ENCODE data around the gene FBN2.
"Not testable (repeated sequence)": the region's sequence is repeated elsewhere in the genome, so short reads cannot be mapped to it uniquely, and the experiment has no call there.

FBN2 gene

DNA sequence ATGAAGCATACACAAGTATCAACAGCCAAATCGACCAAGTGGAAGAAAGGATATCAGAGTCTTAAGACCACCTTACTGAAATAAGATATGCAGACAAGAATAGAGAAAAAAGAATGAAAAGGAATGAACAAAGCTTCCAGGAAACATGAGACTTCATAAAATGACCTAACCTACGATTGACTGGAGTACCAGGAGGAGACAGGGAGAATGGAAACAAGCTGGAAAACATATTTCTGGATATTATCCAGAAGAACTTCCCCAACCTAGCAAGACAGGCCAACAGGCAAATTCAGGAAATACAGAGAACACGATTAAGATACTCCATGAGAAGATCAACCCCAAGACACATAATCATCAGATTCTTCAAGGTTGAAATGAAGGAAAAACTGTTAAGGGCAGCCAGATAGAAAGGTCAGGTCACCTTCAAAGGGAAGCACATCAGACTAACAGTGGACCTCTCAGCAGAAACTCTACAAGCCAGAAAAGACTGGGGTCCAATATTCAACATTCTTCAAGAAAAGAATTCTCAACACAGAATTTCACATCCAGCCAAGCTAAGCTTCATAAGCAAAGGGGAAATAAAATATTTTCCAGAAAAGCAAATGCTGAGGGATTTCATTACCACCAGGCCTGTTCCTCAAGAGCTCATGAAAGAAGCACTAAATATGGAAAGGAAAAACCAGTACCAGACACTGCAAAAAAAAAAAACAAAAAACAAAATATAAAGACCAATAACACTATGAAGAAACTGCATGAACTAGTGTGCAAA is 80.7 kb downstream of the FBN2 start:
- not testable (repeated sequence) for H3K79me2 ChIP-seq (ENCODE audit: control insufficient read depth, insufficient read depth, low read length, unreplicated experiment)

GRCh38 chr5:128455841-128456361 is 82.1 kb downstream of the FBN2 start:
- Histone ChIP-seq H3K79me2 (ENCODE audit: control insufficient read depth, insufficient read depth, low read length, unreplicated experiment) (no peaks in the 10 kb centered on the region), H2AFZ (ENCODE audit: low read length, unreplicated experiment) (no peak overlapping the region), H3K4me1 (ENCODE audit: control insufficient read depth, insufficient read depth, low read length, unreplicated experiment) (no peaks in the 10 kb centered on the region), H3K4me3 (ENCODE audit: low read depth, low read length) (no peak overlapping the region), H3K36me3 (ENCODE audit: insufficient read depth, low read length) (no peaks in the 10 kb centered on the region), H3K27me3 (ENCODE audit: insufficient read depth, low read length) (no peaks in the 10 kb centered on the region), H3K27ac (ENCODE audit: low read depth, low read length) (no peak overlapping the region)

More for the DNA sequence above, 80.7 kb downstream of the FBN2 start:
- H3K36me3 ChIP-seq (ENCODE audit: insufficient read depth, low read length); H2AFZ ChIP-seq (ENCODE audit: low read length, unreplicated experiment); H3K27me3 ChIP-seq (ENCODE audit: insufficient read depth, low read length); H3K4me1 ChIP-seq (ENCODE audit: control insufficient read depth, insufficient read depth, low read length, unreplicated experiment); H3K27ac ChIP-seq (ENCODE audit: low read depth, low read length); H3K4me3 ChIP-seq (ENCODE audit: low read depth, low read length): not testable (repeated sequence)

GRCh38 chr5:128453121-128453520 is 84.9 kb downstream of the FBN2 start:
- H3K27me3 ChIP-seq (ENCODE audit: insufficient read depth, low read length) = no peaks in the 10 kb centered on the region
- H3K27ac ChIP-seq (ENCODE audit: low read depth, low read length) = no peak overlapping the region
- no peak overlapping the region for H2AFZ ChIP-seq (ENCODE audit: low read length, unreplicated experiment)
- H3K79me2 ChIP-seq (ENCODE audit: control insufficient read depth, insufficient read depth, low read length, unreplicated experiment) = no peaks in the 10 kb centered on the region
- H3K4me1 ChIP-seq (ENCODE audit: control insufficient read depth, insufficient read depth, low read length, unreplicated experiment) = no peaks in the 10 kb centered on the region
- no peak overlapping the region for H3K4me3 ChIP-seq (ENCODE audit: low read depth, low read length)
- H3K36me3 ChIP-seq (ENCODE audit: insufficient read depth, low read length) = peaks cover 7% of the 10 kb centered on the region; the same call in 1 of the 2 replicates

GRCh38 chr5:128447224-128447623 is 90.8 kb downstream of the FBN2 start:
- not testable (repeated sequence) for H3K4me1 ChIP-seq (ENCODE audit: control insufficient read depth, insufficient read depth, low read length, unreplicated experiment); H3K27ac ChIP-seq (ENCODE audit: low read depth, low read length); H3K4me3 ChIP-seq (ENCODE audit: low read depth, low read length); H2AFZ ChIP-seq (ENCODE audit: low read length, unreplicated experiment); H3K27me3 ChIP-seq (ENCODE audit: insufficient read depth, low read length); H3K79me2 ChIP-seq (ENCODE audit: control insufficient read depth, insufficient read depth, low read length, unreplicated experiment)
- H3K36me3 ChIP-seq (ENCODE audit: insufficient read depth, low read length) = peaks cover 11% of the 10 kb centered on the region

DNA sequence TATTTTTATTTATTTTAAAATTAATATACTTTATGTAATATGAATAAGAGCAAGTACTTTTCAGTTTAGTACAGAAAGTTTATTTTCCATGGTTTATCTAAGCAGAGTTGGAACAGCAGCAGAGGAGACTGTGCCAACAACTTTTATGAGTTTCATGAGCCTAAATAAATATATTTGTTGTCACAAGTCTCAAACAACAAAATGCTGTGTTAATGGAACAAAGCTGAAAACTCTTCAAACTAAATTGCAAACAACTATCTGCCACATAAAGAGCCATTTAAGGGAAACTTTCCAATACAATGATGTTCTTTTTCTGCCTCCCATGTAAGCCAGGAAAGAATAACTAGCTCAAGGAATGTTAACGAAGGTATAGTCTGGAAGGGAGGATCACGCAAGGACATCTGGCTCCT is 96.1 kb downstream of the FBN2 start:
- Histone ChIP-seq H3K27ac (ENCODE audit: low read depth, low read length) (no peak overlapping the region), H3K36me3 (ENCODE audit: insufficient read depth, low read length) (peaks cover 3% of the 10 kb centered on the region; the same call in 1 of the 2 replicates), H2AFZ (ENCODE audit: low read length, unreplicated experiment) (no peak overlapping the region), H3K79me2 (ENCODE audit: control insufficient read depth, insufficient read depth, low read length, unreplicated experiment) (no peaks in the 10 kb centered on the region), H3K4me1 (ENCODE audit: control insufficient read depth, insufficient read depth, low read length, unreplicated experiment) (peaks cover 3% of the 10 kb centered on the region), H3K27me3 (ENCODE audit: insufficient read depth, low read length) (no peaks in the 10 kb centered on the region), H3K4me3 (ENCODE audit: low read depth, low read length) (no peak overlapping the region)

GRCh38 chr5:128441165-128441564 is 96.9 kb downstream of the FBN2 start:
- Histone ChIP-seq H3K4me1 (ENCODE audit: control insufficient read depth, insufficient read depth, low read length, unreplicated experiment) (peaks cover 10% of the 10 kb centered on the region), H3K79me2 (ENCODE audit: control insufficient read depth, insufficient read depth, low read length, unreplicated experiment) (no peaks in the 10 kb centered on the region), H3K36me3 (ENCODE audit: insufficient read depth, low read length) (no peaks in the 10 kb centered on the region), H3K27ac (ENCODE audit: low read depth, low read length) (no peak overlapping the region), H3K27me3 (ENCODE audit: insufficient read depth, low read length) (no peaks in the 10 kb centered on the region), H2AFZ (ENCODE audit: low read length, unreplicated experiment) (no peak overlapping the region), H3K4me3 (ENCODE audit: low read depth, low read length) (no peak overlapping the region)

- no peaks in the 10 kb centered on the region for H3K27me3 ChIP-seq (ENCODE audit: insufficient read depth, low read length)
- H2AFZ ChIP-seq (ENCODE audit: low read length, unreplicated experiment) = no peak overlapping the region
- no peaks in the 10 kb centered on the region for H3K36me3 ChIP-seq (ENCODE audit: insufficient read depth, low read length)
- H3K4me3 ChIP-seq (ENCODE audit: low read depth, low read length) = no peak overlapping the region
- H3K27ac ChIP-seq (ENCODE audit: low read depth, low read length) = peak overlapping the region; percentile 33; the same call in 1 of the 2 replicates
- H3K4me1 ChIP-seq (ENCODE audit: control insufficient read depth, insufficient read depth, low read length, unreplicated experiment) = peaks cover 10% of the 10 kb centered on the region
- H3K79me2 ChIP-seq (ENCODE audit: control insufficient read depth, insufficient read depth, low read length, unreplicated experiment) = no peaks in the 10 kb centered on the region
These were observed 101.3 kb downstream of the FBN2 start for GRCh38 chr5:128436749-128437188.

DNA sequence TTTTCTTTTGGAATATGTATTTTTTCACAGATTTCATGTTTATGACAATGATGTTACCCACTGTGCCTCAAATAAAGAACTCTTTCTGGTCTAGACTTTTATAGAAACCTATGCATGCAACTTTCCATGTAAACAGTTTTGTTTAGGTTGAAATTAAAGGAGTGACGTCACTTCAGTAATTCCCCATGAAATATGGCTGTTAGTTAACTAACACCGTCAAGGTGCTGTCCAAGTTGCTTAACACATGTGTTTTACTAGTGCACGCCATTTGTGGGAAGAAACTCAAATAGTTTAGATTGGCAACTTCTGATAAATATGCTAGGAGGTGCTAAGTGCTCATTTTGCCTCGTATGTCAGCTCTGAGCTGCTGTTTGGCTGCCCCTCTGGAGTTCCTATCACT is 102.2 kb downstream of the FBN2 start:
- H3K79me2 ChIP-seq (ENCODE audit: control insufficient read depth, insufficient read depth, low read length, unreplicated experiment) = no peaks in the 10 kb centered on the region
- H3K4me1 ChIP-seq (ENCODE audit: control insufficient read depth, insufficient read depth, low read length, unreplicated experiment) = peaks cover 10% of the 10 kb centered on the region
- H3K27ac ChIP-seq (ENCODE audit: low read depth, low read length) = no peak overlapping the region
- H2AFZ ChIP-seq (ENCODE audit: low read length, unreplicated experiment) = no peak overlapping the region
- no peak overlapping the region for H3K4me3 ChIP-seq (ENCODE audit: low read depth, low read length)
- no peaks in the 10 kb centered on the region for H3K27me3 ChIP-seq (ENCODE audit: insufficient read depth, low read length)
- H3K36me3 ChIP-seq (ENCODE audit: insufficient read depth, low read length) = no peaks in the 10 kb centered on the region

DNA sequence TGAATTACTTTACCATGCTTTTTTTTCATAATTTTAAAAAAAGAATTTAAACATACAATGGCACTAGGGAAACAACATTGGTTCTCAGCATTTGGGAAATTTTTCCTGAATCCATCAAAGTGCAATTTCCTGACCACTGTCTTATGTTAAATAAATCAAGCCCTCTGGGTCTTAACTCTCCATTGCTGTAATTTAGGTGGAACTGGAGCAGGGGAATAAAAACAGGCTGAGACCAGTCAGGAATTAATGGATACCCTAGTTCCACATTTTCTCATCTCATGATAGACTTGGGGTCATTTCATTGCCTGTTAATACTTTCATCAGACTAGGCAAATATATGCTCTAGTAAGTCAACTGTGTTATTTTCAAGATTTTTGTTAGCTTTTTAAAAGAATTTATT is 103.1 kb downstream of the FBN2 start:
- H3K36me3 ChIP-seq (ENCODE audit: insufficient read depth, low read length) = no peaks in the 10 kb centered on the region
- no peak overlapping the region for H2AFZ ChIP-seq (ENCODE audit: low read length, unreplicated experiment)
- no peak overlapping the region for H3K4me3 ChIP-seq (ENCODE audit: low read depth, low read length)
- no peaks in the 10 kb centered on the region for H3K79me2 ChIP-seq (ENCODE audit: control insufficient read depth, insufficient read depth, low read length, unreplicated experiment)
- no peaks in the 10 kb centered on the region for H3K27me3 ChIP-seq (ENCODE audit: insufficient read depth, low read length)
- no peak overlapping the region for H3K27ac ChIP-seq (ENCODE audit: low read depth, low read length)
- H3K4me1 ChIP-seq (ENCODE audit: control insufficient read depth, insufficient read depth, low read length, unreplicated experiment) = peaks cover 10% of the 10 kb centered on the region

GRCh38 chr5:128432913-128433440 is 105.1 kb downstream of the FBN2 start:
- Histone ChIP-seq H2AFZ (ENCODE audit: low read length, unreplicated experiment) (no peak overlapping the region), H3K79me2 (ENCODE audit: control insufficient read depth, insufficient read depth, low read length, unreplicated experiment) (no peaks in the 10 kb centered on the region), H3K27me3 (ENCODE audit: insufficient read depth, low read length) (no peaks in the 10 kb centered on the region), H3K4me3 (ENCODE audit: low read depth, low read length) (no peak overlapping the region), H3K4me1 (ENCODE audit: control insufficient read depth, insufficient read depth, low read length, unreplicated experiment) (peaks cover 10% of the 10 kb centered on the region), H3K36me3 (ENCODE audit: insufficient read depth, low read length) (no peaks in the 10 kb centered on the region), H3K27ac (ENCODE audit: low read depth, low read length) (no peak overlapping the region)

DNA sequence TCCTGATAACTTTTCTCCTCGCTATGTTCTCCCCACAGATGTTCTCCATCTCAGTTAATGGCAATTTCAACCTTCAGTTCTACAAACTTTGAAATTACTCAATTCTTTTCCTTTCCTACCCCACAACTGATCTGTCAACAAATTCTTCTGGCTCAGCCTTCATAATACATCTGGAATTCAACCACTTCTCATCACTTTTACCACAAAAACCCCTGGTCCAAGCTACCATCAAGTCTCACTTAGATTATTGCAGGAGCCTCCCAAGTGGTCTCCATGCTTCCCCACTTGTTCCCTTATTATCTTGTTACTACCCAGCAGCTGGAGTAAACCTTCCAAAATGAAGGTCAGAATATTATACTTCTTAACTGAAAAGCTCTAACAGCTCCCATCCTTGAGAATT is 110.1 kb downstream of the FBN2 start:
- H3K4me1 ChIP-seq (ENCODE audit: control insufficient read depth, insufficient read depth, low read length, unreplicated experiment) = no peaks in the 10 kb centered on the region
- H2AFZ ChIP-seq (ENCODE audit: low read length, unreplicated experiment) = no peak overlapping the region
- H3K36me3 ChIP-seq (ENCODE audit: insufficient read depth, low read length) = no peaks in the 10 kb centered on the region
- H3K4me3 ChIP-seq (ENCODE audit: low read depth, low read length) = no peak overlapping the region
- no peaks in the 10 kb centered on the region for H3K79me2 ChIP-seq (ENCODE audit: control insufficient read depth, insufficient read depth, low read length, unreplicated experiment)
- no peaks in the 10 kb centered on the region for H3K27me3 ChIP-seq (ENCODE audit: insufficient read depth, low read length)
- H3K27ac ChIP-seq (ENCODE audit: low read depth, low read length) = no peak overlapping the region
